Measurements from ENCODE around the gene SAG. TPM values are rescaled to one million over a fixed set of nuclear protein-coding genes. Genes with fewer than 3 reads are reported as not detected.
A peak's percentile ranks its signal among the peaks of the same experiment; 100 is the strongest.
"Not testable (repeated sequence)": the region's sequence is repeated elsewhere in the genome, so short reads cannot be mapped to it uniquely, and the experiment has no call there.

Gene SAG
- total RNA-seq, 1 donor from 2014 or later = 14.7 TPM

DNA sequence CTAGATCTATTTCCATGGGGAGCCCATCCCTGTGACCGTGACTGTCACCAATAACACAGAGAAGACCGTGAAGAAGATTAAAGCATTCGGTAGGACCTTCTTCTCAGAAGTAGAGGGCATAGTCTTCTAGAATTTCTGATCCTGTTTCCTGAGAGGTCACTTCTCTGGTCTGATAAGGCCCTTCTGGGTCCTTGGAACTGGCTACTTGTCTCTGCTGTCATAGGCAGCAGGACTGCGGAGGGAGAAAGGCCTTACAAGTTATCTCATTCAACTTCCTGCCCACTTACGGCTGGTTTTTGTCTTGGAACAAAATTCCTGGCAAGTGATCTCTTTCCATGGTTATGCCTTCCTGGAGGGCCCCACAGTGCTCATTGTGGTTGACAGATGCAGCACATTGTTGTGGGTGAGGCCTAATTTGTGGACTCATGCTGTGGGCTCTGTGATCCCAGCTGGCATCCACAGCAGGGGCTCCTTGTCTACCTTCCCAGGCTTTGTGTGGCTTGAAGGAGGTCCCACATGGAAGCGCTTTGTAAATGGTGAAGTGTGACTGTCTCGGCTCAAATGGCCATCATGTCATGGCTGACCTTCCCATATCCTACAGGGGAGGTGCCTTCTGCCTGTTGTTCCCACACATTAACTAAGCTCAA, 22.0 kb downstream of the SAG start:
- DNase-seq (ENCODE audit: low spot score) = no peak

DNA sequence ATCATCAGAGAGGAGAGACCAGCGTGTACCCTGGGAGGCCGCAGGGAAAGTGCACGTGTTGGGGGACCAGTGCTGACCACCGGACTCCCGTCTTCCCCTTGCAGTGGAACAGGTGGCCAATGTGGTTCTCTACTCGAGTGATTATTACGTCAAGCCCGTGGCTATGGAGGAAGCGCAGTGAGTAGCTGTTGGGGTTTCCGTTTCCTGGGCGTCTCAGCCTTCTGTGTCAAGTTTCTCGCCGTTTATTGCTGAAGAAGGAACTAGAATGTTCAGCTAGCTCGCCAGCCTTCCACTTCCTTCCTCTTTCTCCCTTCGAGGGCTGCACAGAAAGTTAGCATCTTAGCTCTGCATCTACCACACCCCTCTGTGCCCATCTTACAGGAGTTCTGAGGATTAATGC, 23.9 kb downstream of the SAG start:
- peak; percentile 58 for DNase-seq (ENCODE audit: low spot score)

DNA sequence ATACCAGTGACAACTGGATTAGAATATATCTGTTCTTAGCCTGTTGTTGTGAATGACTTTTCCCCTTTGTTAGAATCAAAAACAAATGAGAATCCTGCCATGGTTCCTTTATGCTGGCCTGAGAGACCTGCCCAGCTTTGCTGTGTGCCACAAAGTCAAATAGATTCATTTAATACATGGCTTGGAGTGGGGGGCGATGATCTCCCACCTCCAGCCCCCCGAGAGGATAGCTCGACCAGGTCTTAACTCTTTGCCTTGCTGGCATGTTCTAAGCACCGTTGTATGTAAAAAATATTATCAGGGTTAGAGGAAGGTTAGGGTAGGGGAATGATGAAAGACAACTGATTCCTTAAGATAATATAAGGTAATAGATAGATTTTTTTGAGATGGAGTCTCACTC, 24.5 kb downstream of the SAG start:
- DNase-seq (ENCODE audit: low spot score) = no peak

DNA sequence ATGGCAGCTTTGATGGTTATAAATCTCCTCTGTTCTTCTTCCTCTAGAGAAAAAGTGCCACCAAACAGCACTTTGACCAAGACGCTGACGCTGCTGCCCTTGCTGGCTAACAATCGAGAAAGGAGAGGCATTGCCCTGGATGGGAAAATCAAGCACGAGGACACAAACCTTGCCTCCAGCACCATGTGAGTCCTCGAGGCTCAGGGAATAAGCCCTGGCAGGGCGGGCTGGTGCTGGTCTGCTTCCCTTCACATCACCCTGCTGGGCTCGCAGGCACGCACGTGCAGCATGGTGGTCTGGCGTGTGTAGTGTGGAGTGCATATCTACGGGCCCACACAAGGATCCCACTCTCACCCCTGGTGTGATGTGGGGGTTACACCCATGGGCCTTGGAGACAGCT, 27.3 kb downstream of the SAG start:
- no peak for DNase-seq (ENCODE audit: low spot score)

DNA sequence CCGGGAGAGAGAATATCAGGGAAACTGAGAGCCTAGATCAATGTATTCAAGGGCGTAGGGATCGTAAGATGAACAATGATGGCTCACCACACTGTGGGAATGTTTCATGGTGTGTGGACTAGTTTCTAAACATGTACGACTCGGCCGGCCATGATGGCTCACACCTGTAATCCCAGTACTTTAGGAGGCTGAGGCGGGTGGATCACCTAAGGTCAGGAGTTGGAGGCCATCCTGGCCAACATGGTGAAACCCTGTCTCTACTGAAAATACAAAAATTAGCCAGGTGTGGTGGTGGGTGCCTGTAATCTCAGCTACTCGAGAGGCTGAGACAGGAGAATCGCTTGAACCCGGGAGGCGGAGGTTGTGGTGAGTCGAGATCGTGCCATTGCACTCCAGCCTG, 28.5 kb downstream of the SAG start:
- not testable (repeated sequence) for DNase-seq (ENCODE audit: low spot score)

DNA sequence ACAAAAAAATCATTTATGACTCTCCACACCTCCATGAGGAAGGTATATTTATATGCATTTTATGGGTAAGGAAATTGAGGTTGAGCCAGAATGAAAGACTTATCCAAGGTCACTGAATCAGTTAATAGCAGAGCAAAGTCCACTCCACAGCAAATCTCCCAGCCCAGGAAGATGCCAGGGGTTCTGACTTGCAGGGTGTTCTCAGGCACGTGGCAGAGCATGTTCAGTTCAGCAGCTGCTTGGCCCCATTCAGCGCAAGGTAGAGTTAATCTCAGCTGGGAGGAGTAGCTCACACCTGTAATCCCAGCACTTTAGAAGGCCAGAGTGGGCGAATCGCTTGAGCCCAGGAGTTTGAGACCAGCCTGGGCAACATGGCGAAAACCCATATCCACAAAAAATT, 28.9 kb downstream of the SAG start:
- no peak for DNase-seq (ENCODE audit: low spot score)

DNA sequence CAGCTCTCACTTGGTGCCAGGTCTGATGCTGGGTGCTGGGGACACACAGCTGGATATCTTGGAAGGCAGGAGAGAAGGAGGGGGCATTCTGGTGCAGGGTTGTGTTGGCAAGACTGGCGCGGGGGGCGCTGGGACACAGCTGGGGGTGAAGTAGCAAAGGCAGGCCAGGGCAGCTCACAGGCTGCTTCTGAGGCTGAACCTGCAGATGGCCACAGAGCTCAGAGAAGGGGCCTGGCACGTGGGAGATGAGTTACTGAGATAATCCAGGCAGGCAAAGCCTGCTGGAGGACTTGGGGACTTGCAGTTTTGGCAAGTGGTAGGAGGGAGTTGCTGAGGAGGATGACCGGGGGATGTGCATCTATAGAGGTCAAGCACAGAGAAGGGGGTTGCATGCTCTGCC, 30.4 kb downstream of the SAG start:
- no peak for DNase-seq (ENCODE audit: low spot score)

DNA sequence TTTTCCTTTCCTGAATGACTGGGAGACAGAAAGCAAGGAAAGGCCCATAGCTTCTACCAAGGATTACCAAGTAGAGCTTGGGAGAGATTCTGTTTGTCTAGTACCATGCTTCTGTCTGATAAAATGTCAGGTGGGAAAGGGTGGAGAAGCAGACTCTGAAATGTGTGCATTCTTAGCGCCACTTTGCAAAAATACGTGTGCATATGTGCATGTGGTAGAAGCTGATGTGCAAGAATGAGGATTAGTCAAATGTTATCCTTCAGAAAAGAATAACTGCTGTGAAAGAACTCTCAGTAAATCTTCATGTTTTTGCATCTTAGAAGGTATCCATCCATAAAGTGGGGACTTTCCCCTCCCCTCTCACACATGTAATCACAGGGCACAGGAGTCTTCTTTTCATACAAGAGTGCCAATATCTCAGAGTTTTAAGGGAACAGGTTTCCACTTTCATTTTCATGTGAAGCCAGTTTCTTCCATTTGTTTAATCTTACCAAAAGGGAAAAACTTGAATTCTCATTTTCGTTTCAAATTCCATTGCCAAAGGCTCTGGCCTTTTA, 31.3 kb downstream of the SAG start:
- no peak for DNase-seq (ENCODE audit: low spot score)

DNA sequence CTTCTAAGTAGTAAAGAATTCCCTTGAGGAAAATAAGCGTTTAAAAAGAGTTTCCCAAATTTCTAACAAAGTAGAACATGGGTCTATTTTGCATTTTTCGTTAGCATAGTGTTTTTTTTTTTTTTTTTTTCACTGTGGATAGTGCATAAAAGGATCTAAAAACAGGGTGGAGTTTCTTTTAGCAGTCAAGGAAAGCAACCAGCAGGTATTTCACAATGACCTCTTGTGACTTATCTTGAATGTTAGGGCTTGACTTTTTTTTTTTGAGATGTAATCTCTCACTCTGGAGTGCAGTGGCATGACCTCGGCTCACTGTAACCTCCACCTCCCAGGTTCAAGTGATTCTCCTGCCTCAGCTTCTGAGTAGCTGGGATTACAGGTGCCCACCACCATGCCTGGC, 31.8 kb downstream of the SAG start:
- no peak for DNase-seq (ENCODE audit: low spot score)

DNA sequence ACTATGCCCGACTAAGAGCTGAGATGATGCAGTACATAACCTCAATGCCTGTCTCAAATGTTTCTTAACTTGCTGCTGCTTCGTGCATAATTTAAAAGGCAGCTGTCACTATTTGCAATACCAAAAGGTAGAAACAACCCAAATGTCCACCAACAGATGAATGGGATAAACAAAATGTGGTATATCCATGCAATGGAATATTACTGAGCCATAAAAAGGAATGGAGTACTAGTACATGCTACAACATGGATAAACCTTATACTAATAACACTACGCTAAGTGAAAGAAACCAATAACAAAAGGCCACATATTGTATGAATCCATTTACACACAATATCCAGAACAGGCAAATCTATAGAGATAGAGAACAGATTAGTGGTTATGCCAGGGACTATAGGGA, 33.7 kb downstream of the SAG start:
- no peak for DNase-seq (ENCODE audit: low spot score)

DNA sequence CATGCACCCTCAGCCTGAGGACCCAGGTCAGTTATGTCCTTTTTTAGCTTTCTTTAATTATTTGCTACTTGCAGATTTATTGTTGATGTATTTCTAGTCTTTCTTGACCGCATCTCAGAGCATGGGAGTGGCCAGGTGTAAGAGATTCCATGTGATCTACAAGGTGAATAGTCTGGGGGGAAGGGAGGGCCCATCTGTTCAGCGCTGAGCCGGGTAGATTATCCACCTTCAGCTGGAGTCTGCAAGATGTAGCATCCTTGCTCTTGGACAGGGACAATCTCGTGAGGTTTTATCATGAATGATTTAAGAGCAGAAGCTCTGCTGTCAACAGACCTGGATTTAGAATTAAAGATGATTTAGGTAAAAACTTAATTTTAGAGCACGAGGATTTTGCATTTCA, 34.7 kb downstream of the SAG start:
- DNase-seq (ENCODE audit: low spot score) = no peak

DNA sequence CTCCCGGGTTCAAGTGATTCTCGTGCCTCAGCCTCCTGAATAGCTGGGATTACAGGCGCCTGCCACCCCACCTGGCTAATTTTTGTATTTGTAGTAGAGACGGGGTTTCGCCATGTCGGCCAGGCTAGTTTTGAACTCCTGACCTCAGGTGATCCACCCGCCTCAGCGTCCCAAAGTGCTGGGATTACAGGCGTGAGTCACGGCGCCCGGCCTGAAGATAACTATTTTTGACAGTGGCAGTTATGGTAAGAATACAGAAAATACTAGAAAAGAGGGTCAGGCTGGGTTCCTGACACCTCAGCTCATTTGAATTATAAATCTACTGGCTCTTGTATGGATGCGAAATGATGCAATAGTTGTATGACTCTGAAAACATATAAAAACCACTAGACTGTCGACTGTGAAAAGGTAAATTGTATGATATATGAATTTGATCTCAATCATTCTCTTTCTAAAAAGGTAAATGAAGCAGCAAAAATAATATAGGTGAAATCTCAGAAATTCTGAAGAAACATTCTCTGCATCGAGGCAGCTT, 35.6 kb downstream of the SAG start:
- DNase-seq (ENCODE audit: low spot score) = no peak

DNA sequence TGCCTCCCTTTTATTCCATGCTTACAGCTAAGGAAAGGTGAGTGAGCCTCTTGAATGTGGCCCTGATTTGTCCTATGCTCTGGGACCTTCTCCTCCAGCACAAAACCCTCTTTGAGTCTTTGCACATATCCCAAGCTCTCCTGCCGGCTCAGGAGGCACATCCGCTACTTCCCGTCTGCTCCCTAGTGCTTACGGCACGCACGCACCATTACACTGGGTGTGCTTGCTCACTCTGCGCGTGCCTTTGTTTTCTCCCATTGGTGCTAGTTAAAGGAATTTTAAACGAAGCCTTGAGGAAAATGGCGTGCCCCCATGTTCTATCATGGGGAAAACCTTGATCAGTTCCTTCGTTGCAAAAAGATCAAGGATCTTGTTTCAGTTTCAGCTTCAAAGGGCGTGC, 38.8 kb downstream of the SAG start:
- DNase-seq (ENCODE audit: low spot score) = no peak

DNA sequence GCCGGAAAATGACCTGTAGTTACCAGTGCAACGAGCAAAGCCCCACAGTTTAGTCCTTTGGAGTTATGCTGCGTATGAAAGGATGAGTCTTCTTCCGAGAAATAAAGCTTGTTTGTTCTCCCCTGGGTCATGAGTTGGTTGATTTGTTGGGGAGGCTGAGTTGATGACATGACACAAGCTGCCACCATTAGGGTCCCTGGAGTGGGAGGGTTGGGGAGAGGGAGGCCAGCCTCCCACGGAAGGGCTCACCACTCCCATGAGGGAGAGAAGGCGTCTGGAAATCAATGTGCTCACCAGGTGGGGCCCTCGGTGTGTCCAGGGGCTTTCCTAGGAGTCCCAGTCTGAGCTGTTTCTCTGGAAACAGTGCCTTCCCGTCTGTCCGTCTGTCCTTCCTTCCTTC, 39.3 kb downstream of the SAG start:
- DNase-seq (ENCODE audit: low spot score) = no peak

DNA sequence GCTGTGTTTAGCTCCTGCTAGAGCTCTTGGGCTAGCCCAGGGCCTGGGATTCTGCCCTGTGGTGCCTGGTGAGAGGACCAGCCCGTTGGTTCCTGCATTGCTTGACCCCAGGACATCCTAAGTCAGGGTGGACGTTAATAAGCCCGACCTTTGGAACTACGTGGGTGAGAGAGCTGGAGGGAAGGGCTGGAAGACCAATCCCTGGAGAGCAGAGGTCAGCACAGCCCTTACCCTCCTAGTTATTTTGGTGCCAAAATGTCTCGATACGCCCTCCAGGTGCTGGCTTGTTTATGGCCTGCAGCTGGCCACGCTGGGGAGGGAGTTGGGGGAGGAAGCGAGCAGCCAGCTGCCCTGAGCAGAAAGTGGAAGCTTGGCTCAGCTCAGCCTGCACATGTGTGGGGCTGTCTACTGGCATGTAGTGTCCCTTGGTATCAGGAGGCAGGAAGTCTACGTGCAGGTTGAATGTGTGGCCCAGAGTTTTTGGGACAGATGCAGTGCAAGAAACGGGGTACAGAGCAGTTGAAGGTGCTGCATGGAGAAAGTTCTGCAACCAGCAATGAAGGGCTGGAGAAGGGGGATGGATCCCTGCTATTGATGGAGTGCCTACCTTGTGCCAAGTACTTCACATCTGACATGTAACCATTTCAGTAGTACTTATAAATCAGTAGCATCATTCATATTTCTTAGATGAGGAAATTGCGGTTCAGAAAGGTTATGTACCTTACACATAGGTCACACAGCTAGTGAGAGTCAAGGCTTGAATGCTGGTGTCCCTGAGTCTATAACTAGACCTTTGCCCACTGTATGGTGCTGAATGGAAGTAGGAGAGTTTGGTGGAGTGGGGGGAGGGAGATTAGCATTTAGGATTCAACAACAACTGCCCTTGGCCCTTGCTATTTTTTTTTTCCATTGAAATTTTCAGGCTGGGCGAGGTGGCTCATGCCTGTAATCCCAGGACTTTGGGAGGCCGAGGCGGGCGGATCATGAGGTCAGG, 41.7 kb downstream of the SAG start:
- DNase-seq (ENCODE audit: low spot score) = no peak

DNA sequence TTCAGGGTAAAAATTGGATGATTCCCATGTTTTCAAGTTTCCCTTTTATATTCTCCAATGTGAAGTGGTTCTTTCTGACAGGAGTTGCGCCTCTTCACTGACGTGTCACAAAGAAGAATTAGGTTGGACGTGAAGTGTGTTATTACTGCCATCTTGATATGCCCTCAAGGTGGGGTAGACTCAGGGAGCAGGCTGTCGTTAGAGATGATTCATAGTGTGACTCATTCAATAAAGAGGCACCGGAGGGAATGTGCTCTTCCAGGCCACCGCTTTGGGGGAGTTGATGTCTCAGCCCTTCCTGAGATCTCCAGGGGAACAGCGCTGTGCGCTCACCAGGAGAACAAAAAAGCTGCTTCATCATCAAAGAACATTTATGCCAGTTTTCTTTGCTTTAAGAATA, 43.1 kb downstream of the SAG start:
- peak; percentile 77 for DNase-seq (ENCODE audit: low spot score)

DNA sequence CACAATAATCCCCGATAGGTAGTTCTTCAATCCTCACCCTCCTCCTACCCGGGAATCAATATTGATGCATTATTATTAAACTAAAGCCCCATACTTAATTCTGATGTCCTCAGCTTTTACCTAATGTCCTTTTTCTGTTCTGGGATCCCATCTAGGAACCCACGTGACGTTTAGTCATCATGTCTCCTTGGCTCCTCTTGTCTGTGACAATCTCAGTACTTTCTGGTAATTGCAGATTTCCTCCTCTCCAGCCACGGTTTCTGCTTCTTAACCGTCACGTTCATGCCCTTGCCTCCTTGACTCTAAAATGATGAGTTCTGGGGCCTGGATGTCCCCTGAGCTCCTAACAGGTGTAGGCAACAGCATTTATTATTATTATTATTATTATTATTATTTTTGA, 43.8 kb downstream of the SAG start:
- DNase-seq (ENCODE audit: low spot score) = no peak

DNA sequence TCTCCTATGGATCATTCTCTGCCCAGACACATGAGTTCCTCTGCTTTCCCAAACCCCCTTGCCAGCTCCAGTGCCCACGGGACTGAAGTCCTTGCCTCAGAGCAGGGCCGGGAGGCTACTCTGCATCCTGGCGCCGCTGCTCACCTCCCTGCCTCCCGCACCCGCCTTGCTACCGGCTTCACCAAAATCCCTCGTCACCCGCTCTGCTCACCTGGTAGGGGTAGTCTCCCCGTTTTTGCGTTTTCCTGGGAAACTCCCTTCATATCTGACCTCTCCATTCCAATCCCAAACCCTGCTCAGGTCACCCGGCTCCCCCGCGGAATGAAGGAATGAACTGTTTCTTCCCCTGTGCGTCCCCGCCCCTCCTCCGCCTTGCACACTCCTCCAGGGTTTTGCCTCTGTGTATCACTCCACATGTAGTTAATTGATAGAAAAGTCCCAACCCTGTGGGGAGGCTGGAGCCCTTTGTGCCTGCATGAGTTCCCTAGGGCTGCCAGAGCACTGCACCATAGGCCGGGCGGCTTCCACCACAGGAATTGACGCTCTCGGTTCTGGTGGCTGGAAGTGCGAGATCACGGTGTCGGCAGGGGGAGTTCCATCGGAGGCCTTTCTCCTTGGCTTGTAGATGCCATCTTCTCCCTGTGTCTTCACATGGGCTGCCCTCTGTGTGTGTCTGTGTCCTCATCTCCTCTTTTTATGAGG, 44.7 kb downstream of the SAG start:
- no peak for DNase-seq (ENCODE audit: low spot score)

DNA sequence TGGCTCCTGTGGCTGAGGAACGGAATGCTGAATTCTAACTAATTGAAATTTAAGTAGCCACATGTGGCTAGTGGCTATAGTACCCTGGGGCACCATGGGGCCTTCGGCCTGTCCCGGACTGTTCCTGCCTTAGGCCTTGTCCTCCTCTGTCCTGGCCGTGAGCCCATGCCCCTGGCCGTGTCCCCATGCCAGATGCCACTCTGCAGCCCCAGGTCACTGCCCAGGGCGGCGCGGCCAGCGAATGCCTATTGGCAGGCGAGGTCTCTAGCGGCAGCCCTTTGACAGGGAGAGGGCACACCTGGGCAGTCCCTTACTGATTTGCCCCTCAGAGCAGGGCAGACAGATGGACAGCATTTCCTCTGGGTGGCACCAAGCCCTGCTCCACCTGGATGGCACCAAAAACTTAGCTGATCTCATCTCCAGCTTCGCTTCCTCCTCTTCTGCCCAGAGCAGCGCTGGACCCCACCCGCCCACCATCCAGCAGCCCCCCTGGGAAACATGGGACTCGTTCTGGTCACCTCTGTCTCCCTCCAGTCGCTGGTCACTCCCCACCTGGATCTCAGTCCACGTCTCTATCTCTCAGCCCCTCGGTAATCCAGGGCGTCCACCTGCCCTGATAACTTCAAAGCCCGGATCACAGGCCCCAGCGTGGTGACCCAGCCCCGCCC, 45.6 kb downstream of the SAG start:
- DNase-seq (ENCODE audit: low spot score) = no peak

DNA sequence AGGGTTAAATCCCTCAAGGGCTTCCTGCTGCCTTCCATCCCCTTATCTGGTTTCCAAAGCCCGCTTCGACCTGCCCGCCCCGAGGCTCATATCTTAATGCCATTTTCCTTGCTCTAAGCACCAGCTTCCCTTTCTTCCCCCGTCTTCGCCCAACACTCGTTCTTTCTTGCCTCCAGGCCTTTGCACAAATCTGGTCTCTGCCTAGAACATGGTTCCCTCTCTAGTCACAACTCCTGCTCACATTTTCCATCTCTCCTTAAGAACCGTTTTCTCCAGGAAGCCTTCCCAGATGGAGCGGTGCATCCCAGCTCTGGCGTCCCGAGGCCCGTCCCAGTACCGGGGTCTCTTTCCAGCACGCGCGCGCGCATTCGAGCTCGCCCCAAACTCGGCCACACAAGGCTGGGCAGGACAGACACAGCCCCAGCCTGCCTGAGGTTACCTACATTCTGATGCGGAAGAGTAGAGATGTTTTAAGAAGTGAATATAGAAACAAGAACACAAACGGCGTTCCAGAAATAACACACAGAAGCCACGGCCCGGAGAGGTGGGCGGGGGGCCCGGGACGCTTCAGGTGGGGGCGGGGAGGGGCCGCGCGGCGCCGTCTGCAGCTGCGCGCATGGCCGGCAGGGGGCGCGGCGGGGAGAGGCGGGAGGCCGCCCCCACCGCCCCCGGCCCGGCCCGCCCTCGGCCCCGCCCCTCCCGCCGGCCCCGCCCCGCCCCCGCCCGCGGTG, 46.3 kb downstream of the SAG start, which contains the start of gene DGKD:
Gene DGKD (plus strand): TSS at position 726 of the 731 bp plus-strand sequence. CDS start 25 bp downstream, outside the sequence.
- DNase-seq (ENCODE audit: low spot score) = peak; percentile 72
